Measurements from ENCODE around the gene TMEM8B. TPM values are rescaled to one million over a fixed set of nuclear protein-coding genes. Genes with fewer than 3 reads are reported as not detected.

The TMEM8B gene
- total RNA-seq, 1 donor from 2014 or later: 44.4 TPM

GRCh38 chr9:35814841-35815543 lies 14.0 kb upstream of the TMEM8B start, which contains the start of gene HINT2:
Gene HINT2, minus strand, starts transcription at chr9:35815042. Its CDS starts 63 bp downstream, at chr9:35814979.
- Mint-ChIP-seq H3K4me3 (ENCODE audit: unreplicated experiment) (peak within 1 kb of the TSS; percentile 83), H3K9me3 (ENCODE audit: unreplicated experiment) (peaks cover 17% of the 10 kb centered on the region), H3K27me3 (ENCODE audit: unreplicated experiment) (peaks cover 21% of the 10 kb centered on the region), H3K4me1 (ENCODE audit: low read depth, unreplicated experiment) (peaks cover 51% of the 10 kb centered on the region), H3K36me3 (ENCODE audit: unreplicated experiment) (no peaks in the 10 kb centered on the region), H3K27ac (ENCODE audit: unreplicated experiment) (peak within 1 kb of the TSS; percentile 91)
- TF ChIP-seq CTCF (IDR thresholded peaks at IDR 0.05; ENCODE audit: partially characterized antibody, unreplicated experiment): peak; percentile 6
- DNase-seq: peak; percentile 95

GRCh38 chr9:35816708-35817107 lies 12.3 kb upstream of the TMEM8B start:
- peak overlapping the region; percentile 81 for H3K4me3 Mint-ChIP-seq (ENCODE audit: unreplicated experiment)
- DNase-seq: peak; percentile 78
- H3K4me1 Mint-ChIP-seq (ENCODE audit: low read depth, unreplicated experiment): peaks cover 48% of the 10 kb centered on the region
- peak overlapping the region; percentile 96 for H3K27ac Mint-ChIP-seq (ENCODE audit: unreplicated experiment)
- TF ChIP-seq CTCF (IDR thresholded peaks at IDR 0.05; ENCODE audit: partially characterized antibody, unreplicated experiment): peak; percentile 66
- peaks cover 19% of the 10 kb centered on the region for H3K27me3 Mint-ChIP-seq (ENCODE audit: unreplicated experiment)
- peaks cover 16% of the 10 kb centered on the region for H3K9me3 Mint-ChIP-seq (ENCODE audit: unreplicated experiment)
- H3K36me3 Mint-ChIP-seq (ENCODE audit: unreplicated experiment): no peaks in the 10 kb centered on the region

DNA sequence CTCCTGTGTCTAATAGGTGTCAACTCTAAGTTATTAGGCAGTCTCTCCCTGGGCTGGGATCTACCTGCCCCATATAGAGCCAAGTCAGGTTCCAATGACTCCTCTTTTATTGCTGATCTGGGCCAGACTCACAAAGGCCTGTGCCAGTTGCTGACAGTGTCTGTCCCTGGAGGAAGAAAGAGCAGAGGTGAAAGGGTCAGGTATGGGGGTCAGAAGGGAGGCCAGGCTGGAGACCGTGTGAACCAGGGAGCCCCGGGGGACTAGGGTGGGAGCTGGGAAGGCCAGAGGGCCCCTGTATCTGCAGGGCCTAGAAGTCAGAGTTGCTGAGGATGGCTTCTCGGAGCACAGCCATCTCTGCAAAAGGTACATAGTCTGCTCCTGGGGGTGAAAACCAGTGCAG lies 10.7 kb upstream of the TMEM8B start:
- H3K27me3 Mint-ChIP-seq (ENCODE audit: unreplicated experiment): peaks cover 19% of the 10 kb centered on the region
- TF ChIP-seq CTCF (IDR thresholded peaks at IDR 0.05; ENCODE audit: partially characterized antibody, unreplicated experiment): no peak

GRCh38 chr9:35820076-35820475 lies 9.0 kb upstream of the TMEM8B start:
- H3K4me1 Mint-ChIP-seq (ENCODE audit: low read depth, unreplicated experiment): peaks cover 31% of the 10 kb centered on the region
- H3K27me3 Mint-ChIP-seq (ENCODE audit: unreplicated experiment): peaks cover 14% of the 10 kb centered on the region
- no peak for DNase-seq
- TF ChIP-seq CTCF (IDR thresholded peaks at IDR 0.05; ENCODE audit: partially characterized antibody, unreplicated experiment): no peak
- H3K27ac Mint-ChIP-seq (ENCODE audit: unreplicated experiment): no peak overlapping the region
- no peak overlapping the region for H3K4me3 Mint-ChIP-seq (ENCODE audit: unreplicated experiment)
- peaks cover 10% of the 10 kb centered on the region for H3K9me3 Mint-ChIP-seq (ENCODE audit: unreplicated experiment)
- H3K36me3 Mint-ChIP-seq (ENCODE audit: unreplicated experiment): peaks cover 5% of the 10 kb centered on the region

More for the DNA sequence above, 10.7 kb upstream of the TMEM8B start:
- Mint-ChIP-seq H3K4me1 (ENCODE audit: low read depth, unreplicated experiment) (peaks cover 41% of the 10 kb centered on the region), H3K4me3 (ENCODE audit: unreplicated experiment) (peak overlapping the region; percentile 81), H3K27ac (ENCODE audit: unreplicated experiment) (peak overlapping the region; percentile 96), H3K9me3 (ENCODE audit: unreplicated experiment) (peaks cover 15% of the 10 kb centered on the region), H3K36me3 (ENCODE audit: unreplicated experiment) (peaks cover 5% of the 10 kb centered on the region)
- DNase-seq: no peak

DNA sequence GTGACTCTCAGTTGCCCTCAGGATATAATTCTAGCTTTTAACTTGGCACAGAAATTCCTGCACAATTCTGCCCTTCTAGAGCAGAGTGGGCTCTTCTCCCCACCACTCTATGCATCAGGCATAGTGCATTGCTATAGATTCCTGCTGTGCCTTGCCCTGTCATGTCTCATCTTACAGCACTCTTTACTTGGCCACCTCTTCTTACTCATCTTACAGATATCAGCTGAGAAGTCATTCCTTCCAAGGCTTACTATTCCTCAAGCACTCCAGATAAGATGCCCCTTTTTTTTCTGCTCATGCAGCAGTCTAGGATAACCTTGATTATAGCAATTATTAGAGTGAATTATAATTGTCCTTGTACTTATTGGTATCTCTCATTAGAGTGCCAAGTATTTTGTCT lies 6.1 kb upstream of the TMEM8B start:
- H3K4me1 Mint-ChIP-seq (ENCODE audit: low read depth, unreplicated experiment): peaks cover 17% of the 10 kb centered on the region
- H3K4me3 Mint-ChIP-seq (ENCODE audit: unreplicated experiment): no peak overlapping the region
- no peak for DNase-seq
- no peak for TF ChIP-seq CTCF (IDR thresholded peaks at IDR 0.05; ENCODE audit: partially characterized antibody, unreplicated experiment)
- H3K36me3 Mint-ChIP-seq (ENCODE audit: unreplicated experiment): peaks cover 5% of the 10 kb centered on the region
- peaks cover 6% of the 10 kb centered on the region for H3K27me3 Mint-ChIP-seq (ENCODE audit: unreplicated experiment)
- peaks cover 4% of the 10 kb centered on the region for H3K9me3 Mint-ChIP-seq (ENCODE audit: unreplicated experiment)
- H3K27ac Mint-ChIP-seq (ENCODE audit: unreplicated experiment): no peak overlapping the region

All from glutamatergic neuron (in vitro differentiated cells).